ENCODE results near the gene MAGEA9B.
"Not testable (repeated sequence)": the region's sequence is repeated elsewhere in the genome, so short reads cannot be mapped to it uniquely, and the experiment has no call there.

DNA sequence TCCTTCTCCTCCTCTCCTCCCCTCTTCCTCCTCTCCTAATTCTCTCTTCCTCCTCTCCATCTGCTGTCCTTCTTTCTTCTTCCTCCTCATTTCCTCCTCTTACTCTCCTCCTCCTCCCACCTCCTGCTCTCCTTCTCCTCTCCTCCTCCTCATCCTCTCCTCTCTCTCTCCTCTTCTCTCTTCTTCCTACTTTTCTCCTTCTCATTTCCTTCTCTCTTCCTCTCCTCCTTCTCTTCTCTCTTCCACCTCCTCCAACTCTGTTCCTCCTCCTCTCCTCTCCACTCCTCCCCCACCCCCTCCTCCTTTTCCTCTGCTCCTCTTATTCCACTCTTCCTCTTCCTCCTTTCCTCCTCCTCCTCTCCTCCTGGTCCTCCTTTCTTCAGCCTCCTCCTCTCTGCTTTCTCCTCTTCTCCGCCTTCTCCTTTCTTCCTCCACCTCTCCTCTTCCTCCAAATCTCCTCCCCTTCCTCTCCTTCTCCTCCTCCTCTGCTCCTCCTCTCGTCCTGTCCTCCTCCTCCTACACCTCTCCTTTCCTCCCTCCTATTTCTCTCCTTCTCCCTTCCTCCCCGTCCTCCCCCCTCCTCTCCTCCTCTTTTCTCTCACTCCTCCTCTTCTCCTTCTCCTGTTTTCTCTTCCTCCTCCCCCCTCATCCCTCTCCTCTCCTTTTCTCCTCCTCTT lies 52.2 kb downstream of the MAGEA9B start:
- not testable (repeated sequence) for TF ChIP-seq EZH2 (IDR thresholded peaks at IDR 0.05)
- TF ChIP-seq, protein P1, sequence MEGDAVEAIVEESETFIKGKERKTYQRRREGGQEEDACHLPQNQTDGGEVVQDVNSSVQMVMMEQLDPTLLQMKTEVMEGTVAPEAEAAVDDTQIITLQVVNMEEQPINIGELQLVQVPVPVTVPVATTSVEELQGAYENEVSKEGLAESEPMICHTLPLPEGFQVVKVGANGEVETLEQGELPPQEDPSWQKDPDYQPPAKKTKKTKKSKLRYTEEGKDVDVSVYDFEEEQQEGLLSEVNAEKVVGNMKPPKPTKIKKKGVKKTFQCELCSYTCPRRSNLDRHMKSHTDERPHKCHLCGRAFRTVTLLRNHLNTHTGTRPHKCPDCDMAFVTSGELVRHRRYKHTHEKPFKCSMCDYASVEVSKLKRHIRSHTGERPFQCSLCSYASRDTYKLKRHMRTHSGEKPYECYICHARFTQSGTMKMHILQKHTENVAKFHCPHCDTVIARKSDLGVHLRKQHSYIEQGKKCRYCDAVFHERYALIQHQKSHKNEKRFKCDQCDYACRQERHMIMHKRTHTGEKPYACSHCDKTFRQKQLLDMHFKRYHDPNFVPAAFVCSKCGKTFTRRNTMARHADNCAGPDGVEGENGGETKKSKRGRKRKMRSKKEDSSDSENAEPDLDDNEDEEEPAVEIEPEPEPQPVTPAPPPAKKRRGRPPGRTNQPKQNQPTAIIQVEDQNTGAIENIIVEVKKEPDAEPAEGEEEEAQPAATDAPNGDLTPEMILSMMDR (IDR thresholded peaks at IDR 0.05): not testable (repeated sequence)

Measured in neural progenitor cell (in vitro differentiated cells).